ENCODE measurements around the gene BTRC.

The BTRC gene

GRCh38 chr10:101577121-101577871, 223.3 kb downstream of the BTRC start:
- no peak overlapping the region for H3K27ac ChIP-seq
- H3K4me3 ChIP-seq: no peak overlapping the region
- H3K9me3 ChIP-seq (replicated peaks in 1 of 11): peaks cover 0 to 10% (median 4%) of the 10 kb centered on the region in 11 experiments; a peak in 7 of 22 replicates
- no peak overlapping the region for H3K9ac ChIP-seq
- peaks cover 0 to 40% (median 0%) of the 10 kb centered on the region in 11 experiments; a peak in 5 of 22 replicates for H3K36me3 ChIP-seq
- H4K20me1 ChIP-seq: peaks cover 0 to 17% (median 0%) of the 10 kb centered on the region in 11 experiments; a peak in 3 of 22 replicates
- H3K4me2 ChIP-seq: no peak overlapping the region
- TF ChIP-seq Cebpa-rat (IDR thresholded peaks at IDR 0.05): no peak
- H3K27me3 ChIP-seq: no peaks in the 10 kb centered on the region
- H3K4me1 ChIP-seq: no peaks in the 10 kb centered on the region; a peak in 1 of 20 replicates

DNA sequence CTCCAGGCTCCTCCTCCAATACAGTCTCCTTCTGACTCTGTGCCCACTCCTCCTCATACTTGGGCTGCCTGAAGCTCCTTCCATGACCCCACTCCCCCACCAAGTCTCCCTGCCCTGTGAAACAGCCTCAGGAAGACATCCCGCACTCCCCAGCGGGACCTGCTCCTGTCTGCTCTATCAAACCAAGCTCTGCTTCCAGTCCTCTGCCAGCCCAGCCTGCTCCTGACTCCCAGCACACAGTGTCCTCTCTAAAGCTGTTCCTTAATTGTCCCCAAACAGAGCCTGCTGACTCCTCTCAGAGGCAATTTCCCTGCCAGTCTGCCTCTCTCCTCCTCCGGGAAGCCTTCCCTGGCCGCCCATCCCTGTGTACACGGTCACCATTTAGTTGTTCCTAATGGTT, 224.2 kb downstream of the BTRC start:
- Histone ChIP-seq H3K9me3 (replicated peaks in 1 of 11) (peaks cover 0 to 2% (median 0%) of the 10 kb centered on the region in 11 experiments; a peak in 3 of 22 replicates), H3K27me3 (no peaks in the 10 kb centered on the region), H3K4me2 (no peak overlapping the region), H4K20me1 (peaks cover 0 to 17% (median 0%) of the 10 kb centered on the region in 11 experiments; a peak in 3 of 22 replicates), H3K36me3 (peaks cover 0 to 49% (median 4%) of the 10 kb centered on the region in 11 experiments; a peak in 7 of 22 replicates), H3K4me3 (no peak overlapping the region), H3K27ac (no peak overlapping the region), H3K4me1 (no peaks in the 10 kb centered on the region; a peak in 1 of 20 replicates), H3K9ac (no peak overlapping the region)
- no peak for TF ChIP-seq Cebpa-rat (IDR thresholded peaks at IDR 0.05)

GRCh38 chr10:101578803-101579515, 225.0 kb downstream of the BTRC start:
- peaks cover 0 to 56% (median 5%) of the 10 kb centered on the region in 11 experiments; a peak in 7 of 22 replicates for H3K36me3 ChIP-seq
- no peaks in the 10 kb centered on the region; a peak in 1 of 20 replicates for H3K4me1 ChIP-seq
- no peak overlapping the region for H3K9ac ChIP-seq
- H3K27ac ChIP-seq: no peak overlapping the region
- no peaks in the 10 kb centered on the region for H3K27me3 ChIP-seq
- no peak overlapping the region for H3K4me3 ChIP-seq
- H3K9me3 ChIP-seq (replicated peaks in 1 of 11): no peaks in the 10 kb centered on the region
- peaks cover 0 to 17% (median 0%) of the 10 kb centered on the region in 11 experiments; a peak in 3 of 22 replicates for H4K20me1 ChIP-seq
- TF ChIP-seq Cebpa-rat (IDR thresholded peaks at IDR 0.05): no peak
- no peak overlapping the region for H3K4me2 ChIP-seq

- Histone ChIP-seq H3K4me3 (no peak overlapping the region), H3K4me2 (no peak overlapping the region), H3K27ac (no peak overlapping the region), H4K20me1 (peaks cover 0 to 17% (median 0%) of the 10 kb centered on the region in 11 experiments; a peak in 3 of 22 replicates), H3K27me3 (no peaks in the 10 kb centered on the region), H3K9me3 (replicated peaks in 1 of 11) (no peaks in the 10 kb centered on the region), H3K4me1 (no peaks in the 10 kb centered on the region; a peak in 1 of 20 replicates), H3K36me3 (peaks cover 0 to 60% (median 8%) of the 10 kb centered on the region in 11 experiments; a peak in 8 of 22 replicates), H3K9ac (no peak overlapping the region; a peak in 1 of 22 replicates)
- no peak for TF ChIP-seq Cebpa-rat (IDR thresholded peaks at IDR 0.05)
These were observed 225.5 kb downstream of the BTRC start for GRCh38 chr10:101579516-101579870.

DNA sequence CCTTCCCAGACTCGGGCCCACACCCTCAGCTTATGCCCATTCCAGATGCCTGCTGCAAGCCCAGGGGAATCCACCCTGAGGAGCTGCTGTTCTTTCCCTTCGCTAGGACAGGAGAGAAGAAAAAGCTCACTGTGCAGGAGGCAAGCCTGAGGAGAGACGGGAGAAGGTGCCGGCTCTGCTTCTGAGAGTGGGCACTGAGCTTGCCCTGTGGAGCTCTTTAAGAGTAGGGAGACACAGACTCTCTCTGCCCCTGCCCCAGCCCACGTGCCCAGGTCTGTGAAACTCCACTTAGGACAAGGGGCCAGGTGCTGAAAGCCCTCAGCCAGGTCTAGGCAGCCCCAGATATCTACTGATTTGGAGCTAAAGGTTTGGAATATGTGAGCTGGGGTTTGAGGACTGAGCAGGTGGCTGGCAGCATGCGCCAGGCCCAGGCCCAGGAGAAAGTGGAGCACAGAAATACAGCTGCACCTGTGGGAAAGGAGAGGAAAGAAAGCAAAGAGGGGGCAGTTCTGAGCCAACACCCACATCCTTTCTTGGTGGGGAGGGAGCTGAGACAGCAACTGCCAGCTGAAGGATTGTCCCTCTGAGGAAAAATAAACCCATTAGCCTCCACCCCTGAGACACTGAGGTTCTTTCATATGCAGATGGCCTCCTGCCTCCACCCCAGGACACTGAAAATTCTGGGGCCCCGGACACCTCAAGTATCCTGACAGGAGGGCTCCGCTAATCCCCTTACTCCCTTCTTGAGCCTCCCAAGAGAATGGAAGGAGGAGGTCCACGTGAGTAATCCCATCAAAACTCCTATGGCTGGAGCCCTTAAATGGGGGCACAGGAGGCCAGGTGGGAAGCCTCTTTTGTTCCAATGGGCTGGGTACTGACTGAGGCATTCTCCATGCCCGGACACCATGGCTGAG, 226.8 kb downstream of the BTRC start:
- H3K9me3 ChIP-seq (replicated peaks in 1 of 11): no peaks in the 10 kb centered on the region
- no peaks in the 10 kb centered on the region for H3K27me3 ChIP-seq
- TF ChIP-seq Cebpa-rat (IDR thresholded peaks at IDR 0.05): no peak
- H3K4me2 ChIP-seq: no peak overlapping the region
- H3K4me3 ChIP-seq: no peak overlapping the region
- H3K27ac ChIP-seq: no peak overlapping the region
- no peaks in the 10 kb centered on the region; a peak in 1 of 20 replicates for H3K4me1 ChIP-seq
- peak overlapping the region in 1 of 11 experiments; percentile 18; a peak in 1 of 22 replicates for H3K9ac ChIP-seq
- peaks cover 0 to 17% (median 0%) of the 10 kb centered on the region in 11 experiments; a peak in 2 of 22 replicates for H4K20me1 ChIP-seq
- peaks cover 0 to 69% (median 8%) of the 10 kb centered on the region in 11 experiments; a peak in 8 of 22 replicates for H3K36me3 ChIP-seq

- Histone ChIP-seq H3K27me3 (peaks cover 17 to 35% (median 27%) of the 10 kb centered on the region in 11 experiments), H4K20me1 (peaks cover 0 to 6% (median 0%) of the 10 kb centered on the region in 11 experiments; a peak in 1 of 22 replicates), H3K4me2 (no peak overlapping the region), H3K36me3 (peaks cover 0 to 42% (median 8%) of the 10 kb centered on the region in 11 experiments; a peak in 7 of 22 replicates), H3K4me3 (no peak overlapping the region), H3K27ac (no peak overlapping the region), H3K9ac (no peak overlapping the region), H3K4me1 (peaks cover 10 to 22% (median 19%) of the 10 kb centered on the region in 10 experiments; a peak in 18 of 20 replicates), H3K9me3 (replicated peaks in 1 of 11) (peaks cover 0 to 11% (median 0%) of the 10 kb centered on the region in 11 experiments; a peak in 5 of 22 replicates)
- no peak for TF ChIP-seq Cebpa-rat (IDR thresholded peaks at IDR 0.05)
These were observed 231.9 kb downstream of the BTRC start for GRCh38 chr10:101585841-101586240.

DNA sequence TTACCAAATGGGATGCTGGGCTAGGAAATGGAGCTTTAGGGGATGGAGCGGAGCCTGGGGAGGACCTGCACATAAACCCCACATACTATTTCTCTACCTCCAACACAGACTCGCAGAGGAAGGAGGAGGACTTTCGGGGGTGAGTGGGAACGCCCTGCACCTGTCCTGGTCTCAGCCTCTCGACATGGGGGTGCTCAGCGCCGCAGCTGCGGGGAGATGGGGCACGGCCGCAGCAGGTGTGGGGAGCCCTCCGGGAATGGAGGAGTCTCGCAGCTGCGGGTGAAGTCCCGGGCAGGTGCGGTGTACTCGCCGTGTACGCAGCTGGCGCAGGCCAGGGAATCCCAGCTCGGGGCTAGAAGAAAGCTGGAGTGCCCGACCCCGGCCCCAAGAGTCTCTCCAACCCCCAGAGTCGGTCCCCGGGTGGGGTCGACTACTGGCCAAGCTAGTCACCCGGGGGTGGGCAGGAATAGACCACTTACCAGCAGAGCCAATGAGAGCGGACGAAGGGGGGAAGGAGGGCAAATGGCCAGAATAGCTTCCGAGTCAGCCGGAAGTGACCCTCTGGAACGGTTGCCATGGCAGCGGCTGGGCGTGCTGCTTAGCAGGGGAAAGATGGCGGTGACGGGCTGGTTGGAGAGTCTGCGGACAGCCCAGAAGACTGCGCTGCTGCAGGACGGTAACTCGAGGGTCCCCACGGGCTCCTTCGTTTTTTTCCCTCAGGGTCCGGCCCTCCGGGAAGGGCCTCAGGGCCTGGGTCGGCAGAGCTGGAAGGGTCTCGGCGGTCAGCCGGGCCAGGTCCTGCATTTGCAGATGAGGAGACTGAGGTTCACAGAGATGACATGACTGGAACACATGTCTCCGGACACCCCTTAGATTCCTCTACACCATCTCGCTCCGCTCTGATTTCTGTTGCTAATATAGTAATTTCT, 234.0 kb downstream of the BTRC start, which contains the start of the genes DPCD and POLL:
Gene DPCD, plus strand, starts transcription at position 597 of the 929 bp plus-strand sequence. Its CDS starts 16 bp downstream, at position 613.
Gene POLL, minus strand, starts transcription at position 533 of the 929 bp plus-strand sequence. CDS start 897 bp downstream, outside the sequence.
- H3K9ac ChIP-seq: peak within 1 kb of the TSS; percentile 42 to 77 (median 68); a peak in 20 of 22 replicates
- H3K9me3 ChIP-seq (replicated peaks in 1 of 11): peaks cover 0 to 11% (median 0%) of the 10 kb centered on the region in 11 experiments; a peak in 5 of 22 replicates
- no peak for TF ChIP-seq Cebpa-rat (IDR thresholded peaks at IDR 0.05)
- peaks cover 14 to 30% (median 22%) of the 10 kb centered on the region in 10 experiments; a peak in 18 of 20 replicates for H3K4me1 ChIP-seq
- peaks cover 0 to 6% (median 0%) of the 10 kb centered on the region in 11 experiments; a peak in 1 of 22 replicates for H4K20me1 ChIP-seq
- H3K4me3 ChIP-seq: peak within 1 kb of the TSS; percentile 57 to 79 (median 69)
- H3K36me3 ChIP-seq: peaks cover 0 to 22% (median 4%) of the 10 kb centered on the region in 11 experiments; a peak in 7 of 22 replicates
- H3K4me2 ChIP-seq: peak within 1 kb of the TSS; percentile 70 to 89 (median 81)
- peaks cover 17 to 35% (median 27%) of the 10 kb centered on the region in 11 experiments for H3K27me3 ChIP-seq
- peak within 1 kb of the TSS in 10 of 11 experiments; percentile 44 to 70 (median 62); a peak in 16 of 22 replicates for H3K27ac ChIP-seq

All from BLaER1 treated with 17β-estradiol and CSF1 and Interleukin-3, amounts not matched to agents 10 nM and 100 nM (cell line).